Raji (cell line): ENCODE data around the gene COBLL1.

ENCODE experiments used
- POLR2A ChIP-seq: IDR thresholded peaks from 2 replicates; pipeline ENCODE4 v1.6.1; 2011; ENCODE audit warnings: low read depth, low read length, control low read depth; ENCODE audit not compliant: insufficient read depth

COBLL1 gene

GRCh38 chr2:164784376-164784775 lies 57.2 kb downstream of the COBLL1 start:
- TF ChIP-seq POLR2A, result no peak

- no peak for TF ChIP-seq POLR2A
Measured at GRCh38 chr2:164782323-164782722, 59.3 kb downstream of the COBLL1 start.

- TF ChIP-seq POLR2A, result no peak
Measured at GRCh38 chr2:164781394-164781793, 60.2 kb downstream of the COBLL1 start.

GRCh38 chr2:164780611-164781178 lies 60.9 kb downstream of the COBLL1 start:
- TF ChIP-seq POLR2A, result no peak

- TF ChIP-seq POLR2A, result no peak
Measured at GRCh38 chr2:164779383-164780057, 62.1 kb downstream of the COBLL1 start.

- no peak for TF ChIP-seq POLR2A
Measured at GRCh38 chr2:164778723-164779122, 62.9 kb downstream of the COBLL1 start.

GRCh38 chr2:164777847-164778461 lies 63.7 kb downstream of the COBLL1 start:
- no peak for TF ChIP-seq POLR2A

- TF ChIP-seq POLR2A, result no peak
Measured at GRCh38 chr2:164773635-164774034, 68.0 kb downstream of the COBLL1 start.

- no peak for TF ChIP-seq POLR2A
Measured at GRCh38 chr2:164773091-164773490, 68.5 kb downstream of the COBLL1 start.

- no peak for TF ChIP-seq POLR2A
Measured at GRCh38 chr2:164771897-164772296, 69.7 kb downstream of the COBLL1 start.

- TF ChIP-seq POLR2A, result no peak
Measured at GRCh38 chr2:164770421-164770916, 71.2 kb downstream of the COBLL1 start.

- no peak for TF ChIP-seq POLR2A
Measured at GRCh38 chr2:164766954-164767320, 74.7 kb downstream of the COBLL1 start.

- no peak for TF ChIP-seq POLR2A
Measured at GRCh38 chr2:164766216-164766953, 75.2 kb downstream of the COBLL1 start.

GRCh38 chr2:164764996-164765395 lies 76.6 kb downstream of the COBLL1 start:
- no peak for TF ChIP-seq POLR2A

- TF ChIP-seq POLR2A, result no peak
Measured at GRCh38 chr2:164764474-164764873, 77.1 kb downstream of the COBLL1 start.

GRCh38 chr2:164763431-164763830 lies 78.2 kb downstream of the COBLL1 start:
- TF ChIP-seq POLR2A, result no peak

GRCh38 chr2:164761737-164762460 lies 79.7 kb downstream of the COBLL1 start:
- TF ChIP-seq POLR2A, result no peak
